RWPE2 (cell line): ENCODE measurements around the gene RUVBL1.
A peak's percentile ranks its signal among the peaks of the same experiment; 100 is the strongest.
"Not testable (repeated sequence)": the region's sequence is repeated elsewhere in the genome, so short reads cannot be mapped to it uniquely, and the experiment has no call there.

ENCODE experiments used
- ATAC-seq: fragments of 200-7000 bp; cut with Tn5 transposase; 3 replicates; pipeline ENCODE4 v1.9.1; 2021; ENCODE audit warnings: low read depth
- DNase-seq: peaks from one replicate; pipeline ENCODE4 v3.0.0-alpha.2; 2020; ENCODE audit warnings: low spot score
- H3K27ac ChIP-seq: fragments of 450-650 bp; 2 replicates; pipeline ENCODE4 v1.5.1; 2017; ENCODE audit warnings: mild to moderate bottlenecking; ENCODE audit not compliant: poor library complexity, severe bottlenecking
- H3K27me3 ChIP-seq: fragments of 250-450 bp; sonication (Bioruptor Pico); 2 replicates; pipeline ENCODE4 v1.5.1; 2021; ENCODE audit warnings: mild to moderate bottlenecking, moderate library complexity; ENCODE audit not compliant: insufficient read depth, poor library complexity, severe bottlenecking
- H3K36me3 ChIP-seq: fragments of 250-450 bp; sonication (Bioruptor Pico); 2 replicates; pipeline ENCODE4 v1.5.1; 2020; ENCODE audit warnings: low read depth, mild to moderate bottlenecking, moderate library complexity
- H3K4me1 ChIP-seq: fragments of 250-450 bp; sonication (Bioruptor Pico); 2 replicates; pipeline ENCODE4 v1.5.1; 2021; ENCODE audit warnings: mild to moderate bottlenecking, moderate library complexity; ENCODE audit not compliant: insufficient read depth, poor library complexity, severe bottlenecking
- H3K4me3 ChIP-seq: fragments of 250-450 bp; sonication (Bioruptor Pico); 2 replicates; pipeline ENCODE4 v1.5.1; 2021; ENCODE audit warnings: mild to moderate bottlenecking, moderate library complexity; ENCODE audit not compliant: severe bottlenecking
- H3K9me3 ChIP-seq: fragments of 250-450 bp; sonication (Bioruptor Pico); 2 replicates; pipeline ENCODE4 v1.5.1; 2021; ENCODE audit warnings: mild to moderate bottlenecking, moderate library complexity; ENCODE audit not compliant: severe bottlenecking
- TF ChIP-seq, protein P1 (sequence below): fragments of 450-650 bp; IDR thresholded peaks from one replicate; pipeline ENCODE4 v1.5.1; 2017; ENCODE audit warnings: mild to moderate bottlenecking, moderate library complexity; ENCODE audit not compliant: poor library complexity, severe bottlenecking

The RUVBL1 gene

DNA sequence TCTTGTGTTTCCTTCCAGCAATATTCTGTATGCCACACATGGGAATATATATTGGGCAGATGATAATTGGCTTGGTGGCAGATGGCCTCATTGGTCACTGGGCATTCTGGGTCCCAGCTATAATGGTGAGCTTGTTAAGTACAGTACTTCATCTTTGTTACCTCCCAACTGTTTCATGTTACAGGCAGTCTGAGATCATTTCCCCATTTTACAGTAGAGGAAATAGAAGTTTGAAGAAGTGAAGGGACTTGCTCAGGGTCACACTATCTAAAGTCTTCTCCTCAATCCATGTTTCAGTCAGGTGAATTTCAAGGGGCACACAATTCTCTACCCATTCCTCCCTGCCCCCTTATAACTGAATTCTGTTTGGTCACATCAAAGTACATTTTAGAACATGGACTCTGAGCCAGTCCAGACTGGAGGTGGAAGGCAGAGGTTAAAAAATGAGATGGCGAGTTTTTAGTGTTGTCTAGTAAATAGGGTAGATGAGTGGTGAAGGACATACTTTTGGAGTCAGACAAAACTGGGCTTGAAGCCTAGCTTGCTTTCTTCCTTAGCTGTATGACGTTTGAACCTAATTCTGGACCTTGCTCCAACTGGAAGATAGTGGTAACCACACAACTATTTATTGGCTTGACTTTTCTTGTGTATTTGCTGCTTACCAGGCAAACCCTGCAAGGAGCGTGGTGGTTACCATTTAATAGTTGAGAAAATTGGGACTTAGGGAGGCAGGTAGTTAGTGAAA lies 32.2 kb upstream of the RUVBL1 start:
- no peak overlapping the region for H3K4me3 ChIP-seq
- no peak for ATAC-seq
- TF ChIP-seq, protein P1, sequence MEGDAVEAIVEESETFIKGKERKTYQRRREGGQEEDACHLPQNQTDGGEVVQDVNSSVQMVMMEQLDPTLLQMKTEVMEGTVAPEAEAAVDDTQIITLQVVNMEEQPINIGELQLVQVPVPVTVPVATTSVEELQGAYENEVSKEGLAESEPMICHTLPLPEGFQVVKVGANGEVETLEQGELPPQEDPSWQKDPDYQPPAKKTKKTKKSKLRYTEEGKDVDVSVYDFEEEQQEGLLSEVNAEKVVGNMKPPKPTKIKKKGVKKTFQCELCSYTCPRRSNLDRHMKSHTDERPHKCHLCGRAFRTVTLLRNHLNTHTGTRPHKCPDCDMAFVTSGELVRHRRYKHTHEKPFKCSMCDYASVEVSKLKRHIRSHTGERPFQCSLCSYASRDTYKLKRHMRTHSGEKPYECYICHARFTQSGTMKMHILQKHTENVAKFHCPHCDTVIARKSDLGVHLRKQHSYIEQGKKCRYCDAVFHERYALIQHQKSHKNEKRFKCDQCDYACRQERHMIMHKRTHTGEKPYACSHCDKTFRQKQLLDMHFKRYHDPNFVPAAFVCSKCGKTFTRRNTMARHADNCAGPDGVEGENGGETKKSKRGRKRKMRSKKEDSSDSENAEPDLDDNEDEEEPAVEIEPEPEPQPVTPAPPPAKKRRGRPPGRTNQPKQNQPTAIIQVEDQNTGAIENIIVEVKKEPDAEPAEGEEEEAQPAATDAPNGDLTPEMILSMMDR: no peak
- DNase-seq: no peak
- no peaks in the 10 kb centered on the region for H3K9me3 ChIP-seq
- no peaks in the 10 kb centered on the region for H3K27me3 ChIP-seq
- peaks cover 4% of the 10 kb centered on the region for H3K4me1 ChIP-seq
- H3K27ac ChIP-seq: no peak overlapping the region
- peaks cover 18% of the 10 kb centered on the region for H3K36me3 ChIP-seq

DNA sequence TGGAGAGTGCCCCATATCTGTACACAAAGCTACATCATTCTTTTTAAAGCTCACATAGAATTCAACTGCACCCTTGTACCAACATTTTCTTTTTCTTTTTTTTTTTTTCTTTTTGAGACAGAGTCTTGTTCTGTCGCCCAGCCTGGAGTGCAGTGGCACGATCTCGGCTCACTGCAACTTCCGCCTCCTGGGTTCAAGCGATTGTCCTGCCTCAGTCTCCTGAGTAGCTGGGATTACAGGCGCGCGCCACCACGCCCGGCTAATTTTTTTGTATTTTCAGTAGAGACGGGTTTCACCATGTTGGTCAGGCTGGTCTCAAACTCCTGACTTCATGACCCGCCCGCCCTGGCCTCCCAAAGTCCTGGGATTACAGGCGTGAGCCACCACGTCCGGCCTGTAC lies 30.7 kb upstream of the RUVBL1 start:
- peak overlapping the region; percentile 58 for H3K27ac ChIP-seq
- ATAC-seq, H3K9me3 ChIP-seq: not testable (repeated sequence)

DNA sequence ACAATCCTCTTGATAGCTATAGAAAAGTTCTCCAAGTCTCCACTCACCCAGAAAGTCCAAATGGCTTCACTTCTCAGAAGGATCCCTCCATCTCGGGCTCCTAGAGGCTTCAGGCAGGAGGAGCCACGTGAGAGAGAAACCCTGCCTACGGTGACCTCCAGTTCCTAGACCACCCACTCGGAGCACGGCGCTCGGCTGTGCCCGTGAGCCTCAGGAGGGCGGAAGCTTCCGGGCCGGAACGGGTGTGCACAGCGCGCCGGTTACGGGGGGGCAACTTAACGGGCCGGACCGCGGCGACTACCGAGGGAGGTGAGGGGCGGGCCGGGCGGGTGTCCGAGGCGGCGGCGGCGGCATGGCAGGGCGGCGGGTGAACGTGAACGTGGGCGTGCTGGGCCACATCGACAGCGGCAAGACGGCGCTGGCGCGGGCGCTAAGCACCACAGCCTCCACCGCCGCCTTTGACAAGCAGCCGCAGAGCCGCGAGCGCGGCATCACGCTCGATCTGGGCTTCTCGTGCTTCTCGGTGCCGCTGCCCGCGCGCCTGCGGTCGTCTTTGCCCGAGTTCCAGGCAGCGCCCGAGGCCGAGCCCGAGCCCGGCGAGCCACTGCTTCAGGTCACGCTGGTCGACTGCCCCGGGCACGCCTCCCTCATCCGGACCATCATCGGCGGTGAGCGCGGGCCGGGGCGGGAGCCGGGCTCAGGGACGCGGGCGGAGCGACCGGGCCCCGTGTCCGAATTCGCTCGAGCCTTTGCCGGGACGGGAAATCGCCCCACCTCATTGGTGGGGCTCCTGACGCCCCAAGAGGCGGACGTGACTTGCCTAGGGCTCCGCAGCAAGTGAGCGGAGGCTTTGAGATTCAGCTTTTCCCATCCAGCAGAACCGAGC lies 29.8 kb upstream of the RUVBL1 start, which contains the start of gene EEFSEC:
Gene EEFSEC (plus strand): TSS at position 326 of the 886 bp plus-strand sequence. CDS start 27 bp downstream, at position 353.
- H3K27me3 ChIP-seq: no peaks in the 10 kb centered on the region
- no peaks in the 10 kb centered on the region for H3K9me3 ChIP-seq
- peak within 1 kb of the TSS; percentile 97 for H3K4me3 ChIP-seq
- H3K4me1 ChIP-seq: peaks cover 4% of the 10 kb centered on the region
- TF ChIP-seq, protein P1: no peak
- peak; percentile 81 for DNase-seq
- peaks cover 18% of the 10 kb centered on the region for H3K36me3 ChIP-seq
- ATAC-seq: peak; percentile 91
- peak within 1 kb of the TSS; percentile 58 for H3K27ac ChIP-seq

More for the DNA sequence above, 30.7 kb upstream of the RUVBL1 start:
- peak overlapping the region; percentile 97 for H3K4me3 ChIP-seq
- not testable (repeated sequence) for H3K4me1 ChIP-seq, DNase-seq, H3K27me3 ChIP-seq
- H3K36me3 ChIP-seq: peaks cover 18% of the 10 kb centered on the region

DNA sequence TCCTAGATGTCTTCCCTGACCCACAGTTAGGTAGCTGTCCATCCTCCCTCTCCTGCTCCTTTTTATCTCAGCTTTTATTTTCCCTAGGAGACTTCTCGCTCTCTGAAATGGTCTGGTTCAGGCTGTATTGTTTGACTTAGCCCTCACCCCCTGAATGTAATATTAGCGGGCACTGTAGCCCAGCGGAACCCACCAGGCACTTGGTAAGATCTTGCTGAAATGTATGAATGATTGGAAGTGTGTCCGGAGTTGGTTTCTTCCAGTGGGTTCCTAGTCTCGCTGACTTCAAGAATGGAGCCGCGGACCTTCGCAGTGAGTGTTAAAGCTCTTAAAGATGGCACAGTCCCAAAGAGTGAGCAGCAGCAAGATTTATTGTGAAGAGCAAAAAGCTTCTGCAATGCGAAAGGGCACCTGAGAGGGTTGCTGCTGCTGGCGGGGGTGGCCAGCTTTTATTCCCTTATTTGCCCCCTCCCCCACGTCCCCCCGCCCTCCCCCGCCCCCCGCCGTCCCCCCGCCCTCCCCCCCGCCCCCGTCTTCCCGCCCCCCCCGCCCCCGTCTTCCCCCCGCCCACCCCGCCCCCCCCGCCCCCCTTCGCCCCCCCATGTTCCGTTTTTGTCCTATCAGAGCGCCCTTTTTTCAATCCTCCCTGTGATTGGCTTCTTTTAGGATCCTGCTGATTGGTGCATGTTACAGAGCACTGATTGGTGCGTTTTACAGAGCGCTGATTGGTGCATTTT lies 29.0 kb upstream of the RUVBL1 start:
- Histone ChIP-seq H3K9me3 (no peaks in the 10 kb centered on the region), H3K27me3 (no peaks in the 10 kb centered on the region), H3K4me3 (peak overlapping the region; percentile 97), H3K36me3 (peaks cover 12% of the 10 kb centered on the region), H3K4me1 (peaks cover 4% of the 10 kb centered on the region), H3K27ac (peak overlapping the region; percentile 58)
- DNase-seq (no peak), ATAC-seq (no peak; the same call in 2 of the 3 replicates)
- TF ChIP-seq, protein P1: no peak

DNA sequence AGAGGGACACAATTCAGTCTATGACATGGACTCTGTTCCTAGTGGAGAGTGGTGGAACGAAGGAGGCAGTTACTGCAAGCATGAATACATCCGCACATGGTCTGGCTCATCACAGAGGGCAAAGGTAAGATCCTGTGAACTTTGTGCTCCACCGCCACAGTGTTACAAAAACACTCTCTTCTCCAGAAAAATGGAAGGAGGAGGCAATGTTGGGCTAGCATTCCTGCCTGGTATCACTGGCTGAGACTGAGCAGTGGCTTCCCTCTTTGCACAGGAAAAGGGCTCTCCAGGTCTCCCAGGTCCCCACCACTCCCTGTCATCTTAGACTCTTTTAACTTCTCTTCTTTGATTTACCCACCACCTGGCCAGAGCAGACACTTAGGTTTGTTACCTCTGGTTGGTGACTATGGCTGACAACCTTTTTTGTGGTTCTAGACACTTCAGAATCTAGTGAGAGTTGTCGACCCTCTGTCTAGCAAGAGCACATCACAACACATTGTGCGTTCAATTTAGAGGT lies 28.2 kb upstream of the RUVBL1 start:
- H3K36me3 ChIP-seq: peaks cover 4% of the 10 kb centered on the region; the same call in 1 of the 2 replicates
- H3K4me3 ChIP-seq: no peak overlapping the region
- H3K27ac ChIP-seq: no peak overlapping the region
- DNase-seq: no peak
- H3K9me3 ChIP-seq: no peaks in the 10 kb centered on the region
- TF ChIP-seq, protein P1: no peak
- H3K27me3 ChIP-seq: no peaks in the 10 kb centered on the region
- peaks cover 4% of the 10 kb centered on the region for H3K4me1 ChIP-seq
- ATAC-seq: no peak
